ENCODE results near the gene CHMP1A. TPM values are rescaled to one million over a fixed set of nuclear protein-coding genes. Genes with fewer than 3 reads are reported as not detected.

Gene CHMP1A
- total and polyA plus RNA-seq, 2 of the 8 experiments (the other 6 are each of a cell fraction or from before 2014, with no cell fraction given): 64.4 to 75.8 TPM

DNA sequence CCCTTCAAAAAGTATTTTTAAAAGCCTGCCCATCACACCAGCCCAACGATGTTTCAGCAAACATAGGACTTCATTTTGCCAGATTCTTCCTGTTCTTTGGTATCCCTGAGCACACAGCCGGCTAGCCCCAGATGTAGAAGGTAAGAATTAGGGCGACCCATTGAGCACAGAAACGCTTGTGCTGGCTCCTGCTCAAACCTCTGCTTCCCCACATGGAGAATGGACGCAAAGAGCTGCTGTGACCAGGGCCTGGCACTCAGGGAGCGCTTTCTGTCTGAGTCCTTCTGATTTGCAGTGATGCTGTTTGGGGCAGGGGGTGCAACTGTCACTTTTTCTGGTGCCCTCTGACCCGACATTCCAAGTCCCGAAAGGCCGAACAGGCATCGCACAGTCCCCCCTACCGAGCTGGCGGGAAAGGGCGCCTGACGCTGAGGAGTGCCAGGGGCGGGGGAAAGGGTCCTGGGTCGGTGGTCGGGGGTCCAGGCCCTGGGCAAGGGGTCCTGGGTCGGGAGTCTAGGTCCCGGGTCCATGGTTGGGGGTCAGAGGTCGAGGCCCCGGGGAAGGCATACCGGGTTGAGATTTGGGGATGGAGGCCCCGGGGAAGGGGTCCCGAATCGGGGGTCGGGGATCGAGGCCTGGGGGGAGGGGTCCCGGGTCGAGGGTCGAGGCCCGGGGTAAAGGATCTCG, 930 bp downstream of the CHMP1A start (continued):
- TF ChIP-seq JUND (IDR thresholded peaks at IDR 0.05; ENCODE audit: low read length) (no peak), EP300 (IDR thresholded peaks at IDR 0.05; ENCODE audit: borderline replicate concordance in 1 of 2, low read depth in 2 of 2, low read length in 2 of 2) (no peak), SIRT6 (IDR thresholded peaks at IDR 0.05; ENCODE audit: low read length) (no peak)

Measured in H1 (cell line).